ENCODE measurements around the gene UBLCP1.

DNA sequence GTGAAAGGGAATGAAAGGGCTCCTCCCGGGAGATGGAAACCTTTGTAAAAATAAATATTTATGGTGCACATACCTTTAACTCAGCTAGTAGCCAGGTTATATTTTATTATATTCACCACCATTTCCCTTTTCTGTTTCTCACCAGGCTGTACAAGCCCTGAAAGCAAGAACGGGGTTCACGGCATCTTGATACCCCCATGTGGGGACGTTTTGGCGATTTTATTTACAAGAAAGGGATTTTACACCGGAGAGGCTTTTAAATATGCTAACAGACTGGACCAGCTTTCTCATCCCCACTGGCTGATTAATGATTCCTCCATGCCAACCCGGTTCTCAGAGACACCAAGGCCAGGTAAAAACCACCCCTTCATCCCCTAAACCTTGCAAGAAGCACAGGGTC lies 48.0 kb downstream of the UBLCP1 start:
- TF ChIP-seq CTCF (IDR thresholded peaks at IDR 0.05; ENCODE audit: extremely low read depth in 1 of 2, insufficient read depth in 1 of 2, low read depth in 1 of 2, low read length in 2 of 2) = no peak
- no peak for TF ChIP-seq POLR2AphosphoS5 (IDR thresholded peaks at IDR 0.05; ENCODE audit: insufficient read depth, low read depth, low read length)
- no peak for TF ChIP-seq MYC (IDR thresholded peaks at IDR 0.05; ENCODE audit: low read depth, low read length)
- TF ChIP-seq POLR2A (IDR thresholded peaks at IDR 0.05; ENCODE audit: low read depth, low read length) = no peak

Measured in endothelial cell of umbilical vein (primary cell).